Testis (tissue), 3 donors: ENCODE data around the gene LANCL2. TPM values are rescaled to one million over a fixed set of nuclear protein-coding genes. Genes with fewer than 3 reads are reported as not detected.

Source experiments
- DNase-seq: peaks from one replicate; pipeline ENCODE4 v3.0.0-alpha.2; 2019
- H3K27ac ChIP-seq, 2 donors: fragments of 200-600 bp; sonication (generic); one replicate each; pipeline ENCODE4 v1.5.1; 2019
- H3K27me3 ChIP-seq: fragments of 200-600 bp; sonication (generic); one replicate; pipeline ENCODE4 v1.5.1; 2019
- H3K36me3 ChIP-seq: fragments of 200-600 bp; sonication (generic); one replicate; pipeline ENCODE4 v1.5.1; 2017; ENCODE audit warnings: low read depth; ENCODE audit errors: missing control alignments
- H3K4me1 ChIP-seq: fragments of 200-600 bp; sonication (generic); one replicate; pipeline ENCODE4 v1.5.1; 2019
- H3K4me3 ChIP-seq, 2 donors: fragments of 200-600 bp; sonication (generic); one replicate each; pipeline ENCODE4 v1.5.1; 2017 to 2019
- H3K9me3 ChIP-seq: fragments of 200-600 bp; sonication (generic); one replicate; pipeline ENCODE4 v1.5.1; 2017
- CTCF ChIP-seq, 3 experiments: fragments of 450-650 bp in 2 of 3; fragments of 200-600 bp in 1 of 3; sonication (generic) in 1 of 3; IDR thresholded peaks; one replicate each; pipeline ENCODE4 v1.5.1; 2016 to 2019; ENCODE audit warnings: antibody characterized with exemption in 3 of 3, mild to moderate bottlenecking in 2 of 3, moderate library complexity in 1 of 3
- POLR2A ChIP-seq: fragments of 450-650 bp; IDR thresholded peaks from one replicate; pipeline ENCODE4 v1.6.1; 2017; ENCODE audit warnings: antibody characterized with exemption, mild to moderate bottlenecking, moderate library complexity
- WGBS, 2 donors: methylation state at CpG; one replicate each; pipeline ENCODE4 v1.1.5; 2018; 5-methylcytosine and 5-hydroxymethylcytosine counted together
- intact Hi-C: fragments of 100-400 bp; cut with DNase I; formaldehyde crosslinking; loops from one replicate; pipeline ENCODE4 v1.15.1; 2023; ENCODE audit warnings: low total_unique reads
- polyA plus RNA-seq: library from polyadenylated mRNA; stranded (reverse); fragments of 350-450 nt; fragmentation: Illumina TruSeq; extraction: RNeasy Lipid Tissue Mini Kit (QIAGEN cat#74804); gene quantifications from one replicate; pipeline ENCODE4 v1.2.3, GENCODE V29; 2014; ENCODE audit warnings: low read depth, low replicate concordance; ENCODE audit not compliant: insufficient read depth
- total RNA-seq, 2 donors: library from RNA; depleted of rRNA; stranded (reverse); fragments of >200 nt; gene quantifications; one replicate each; pipeline ENCODE4 v1.2.3, GENCODE V29; 2016

The LANCL2 gene
- total and polyA plus RNA-seq, 3 donors from 2014 or later = 49.0 to 59.7 (median 50.5) TPM

GRCh38 chr7:55448526-55448925 lies 83.4 kb downstream of the LANCL2 start:
- H3K9me3 ChIP-seq = no peaks in the 10 kb centered on the region
- H3K4me1 ChIP-seq = no peaks in the 10 kb centered on the region
- H3K27ac ChIP-seq = no peak overlapping the region
- DNase-seq = no peak
- no peaks in the 10 kb centered on the region for H3K27me3 ChIP-seq
- 56 to 62% methylated on average over 18 to 22 of the region's 22 CpGs for WGBS, 2 donors
- H3K4me3 ChIP-seq = no peak overlapping the region
- TF ChIP-seq CTCF (IDR thresholded peaks at IDR 0.05) = no peak
- TF ChIP-seq POLR2A = no peak
- intact Hi-C loops = no loop called here
- H3K36me3 ChIP-seq = no peaks in the 10 kb centered on the region

- no peaks in the 10 kb centered on the region for H3K27me3 ChIP-seq
- DNase-seq = no peak
- H3K4me1 ChIP-seq = no peaks in the 10 kb centered on the region
- H3K4me3 ChIP-seq = no peak overlapping the region
- intact Hi-C loops = no loop called here
- TF ChIP-seq POLR2A (no peak), CTCF (IDR thresholded peaks at IDR 0.05) (no peak)
- H3K36me3 ChIP-seq = no peaks in the 10 kb centered on the region
- 22 to 29% methylated on average over 25 to 56 of the region's 56 CpGs for WGBS, 2 donors
- H3K9me3 ChIP-seq = no peaks in the 10 kb centered on the region
- no peak overlapping the region for H3K27ac ChIP-seq
Observed at GRCh38 chr7:55449205-55449991, 84.3 kb downstream of the LANCL2 start.

- H3K4me1 ChIP-seq = no peaks in the 10 kb centered on the region
- intact Hi-C loops = no loop called here
- WGBS, 2 donors = 94% methylated on average over 8 of the region's 8 CpGs
Observed at GRCh38 chr7:55449992-55450535, 84.9 kb downstream of the LANCL2 start.

GRCh38 chr7:55452971-55453370 lies 87.8 kb downstream of the LANCL2 start:
- Histone ChIP-seq H3K4me1 (no peaks in the 10 kb centered on the region), H3K27me3 (no peaks in the 10 kb centered on the region), H3K36me3 (no peaks in the 10 kb centered on the region), H3K9me3 (no peaks in the 10 kb centered on the region), H3K4me3 (no peak overlapping the region), H3K27ac (no peak overlapping the region)
- TF ChIP-seq CTCF (IDR thresholded peaks at IDR 0.05) = no peak
- intact Hi-C loops = no loop called here
- DNase-seq = no peak
- WGBS, 2 donors = 93 to 95% methylated on average over 4 of the region's 4 CpGs

More at GRCh38 chr7:55449992-55450535, 84.9 kb downstream of the LANCL2 start:
- Histone ChIP-seq H3K9me3 (no peaks in the 10 kb centered on the region), H3K4me3 (no peak overlapping the region), H3K27ac (no peak overlapping the region), H3K27me3 (no peaks in the 10 kb centered on the region), H3K36me3 (no peaks in the 10 kb centered on the region)
- no peak for DNase-seq
- TF ChIP-seq POLR2A = no peak
- TF ChIP-seq CTCF (IDR thresholded peaks at IDR 0.05) = no peak

GRCh38 chr7:55457801-55458200 lies 92.7 kb downstream of the LANCL2 start:
- Histone ChIP-seq H3K27ac (no peak overlapping the region), H3K4me3 (no peak overlapping the region), H3K27me3 (no peaks in the 10 kb centered on the region), H3K4me1 (no peaks in the 10 kb centered on the region), H3K36me3 (no peaks in the 10 kb centered on the region), H3K9me3 (no peaks in the 10 kb centered on the region)
- no peak for DNase-seq
- WGBS, 2 donors = 91 to 96% methylated on average over 1 of the region's 1 CpG
- intact Hi-C loops = no loop called here
- TF ChIP-seq CTCF (IDR thresholded peaks at IDR 0.05) = no peak
- no peak for TF ChIP-seq POLR2A
